HG03565 (cell line): ENCODE measurements around the gene PSMC5.
"Not testable (repeated sequence)": the region's sequence is repeated elsewhere in the genome, so short reads cannot be mapped to it uniquely, and the experiment has no call there.

Experiments
- ATAC-seq: cut with Tn5 transposase; IDR thresholded peaks from one replicate; pipeline ENCODE4 v1.9.1; 2021; ENCODE audit warnings: mild to moderate bottlenecking, moderate library complexity; ENCODE audit not compliant: unreplicated experiment

Gene PSMC5

DNA sequence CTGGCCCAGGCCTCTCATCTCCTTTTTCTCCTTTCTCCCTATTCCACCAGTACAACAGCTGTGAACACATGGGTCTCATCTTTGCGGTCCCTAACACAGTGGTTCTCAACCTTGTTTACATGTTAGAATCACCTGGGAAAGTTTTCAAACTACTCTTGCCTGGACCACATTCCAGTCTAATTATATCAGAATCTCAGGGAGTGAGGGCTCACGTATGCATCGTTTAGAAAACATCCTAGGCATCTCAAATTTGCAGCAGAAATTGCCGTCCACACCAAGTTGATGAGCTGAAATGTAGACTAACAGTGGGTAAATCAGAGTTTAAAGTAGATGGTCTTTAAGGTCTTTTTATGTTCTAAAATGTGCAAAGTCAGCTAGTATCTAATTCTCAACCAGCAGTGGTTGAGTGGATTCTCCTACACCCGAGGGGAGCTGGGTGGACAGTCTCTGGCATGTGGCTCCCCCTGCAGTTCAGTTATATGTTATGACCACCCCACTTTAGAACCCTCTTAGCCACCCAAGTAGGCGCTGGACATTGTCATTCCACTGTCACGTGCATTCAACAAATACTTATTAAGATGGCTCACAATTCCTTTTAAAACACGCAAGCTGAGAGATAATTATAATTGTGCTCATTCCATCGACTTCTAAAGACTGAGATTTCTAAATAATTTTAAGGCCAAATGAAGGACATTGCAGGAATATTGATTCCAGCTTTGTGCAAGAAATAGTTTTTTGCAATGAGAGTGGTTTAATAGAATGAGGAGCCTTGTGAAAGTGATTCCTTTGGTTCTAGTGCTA, 42.5 kb downstream of the PSMC5 start:
- not testable (repeated sequence) for ATAC-seq

DNA sequence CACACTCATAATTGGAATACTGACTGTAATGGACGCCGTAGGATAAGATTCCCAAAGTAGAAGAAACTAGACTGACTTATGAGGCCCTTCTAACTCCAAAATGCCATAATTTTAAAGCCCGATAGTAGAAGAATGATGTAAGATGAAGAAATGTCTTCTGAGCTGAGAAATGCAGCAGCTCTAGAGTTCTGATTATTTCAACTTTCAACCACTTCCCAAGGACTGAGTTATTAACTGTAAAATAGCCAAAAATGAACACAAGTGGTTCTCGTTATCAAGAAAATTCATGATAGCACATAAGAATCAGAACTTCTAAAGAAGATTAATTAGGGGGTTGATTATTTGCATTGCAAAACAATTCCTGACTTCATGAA, 43.0 kb downstream of the PSMC5 start:
- ATAC-seq = not testable (repeated sequence)

DNA sequence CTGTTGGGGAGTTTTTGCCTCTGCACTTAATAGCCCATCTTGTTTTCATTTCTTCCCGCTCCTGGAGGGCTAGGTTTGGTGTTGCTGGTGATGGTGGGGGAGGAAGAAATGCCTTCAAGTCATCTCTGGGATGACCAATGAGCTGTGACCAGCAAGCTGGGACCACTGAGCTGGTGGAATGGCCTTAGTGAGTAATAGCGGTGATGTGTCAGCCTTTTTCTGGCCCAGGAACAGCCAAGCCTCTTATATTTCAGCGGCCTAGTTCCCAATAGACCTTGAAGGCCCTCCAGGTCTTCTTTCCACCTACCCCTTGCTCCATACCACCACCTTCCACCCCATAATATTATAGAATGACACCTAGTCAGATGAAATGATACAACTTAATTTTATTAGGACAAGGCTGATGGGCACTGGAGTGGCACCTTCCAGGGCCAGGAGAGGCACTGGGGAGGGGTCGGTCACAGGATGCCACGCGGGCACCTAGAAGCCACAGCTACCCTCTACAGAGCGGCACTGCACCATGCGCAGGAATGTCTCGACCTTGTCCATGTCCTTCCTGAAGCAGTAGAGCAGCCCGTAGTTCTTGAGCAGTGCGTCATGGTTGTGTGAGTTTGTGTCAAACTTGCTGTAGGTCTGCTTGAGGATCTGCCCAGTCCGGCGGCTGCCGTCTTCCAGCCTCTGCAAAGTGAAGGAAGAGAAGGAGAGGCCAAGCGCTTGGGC, 44.6 kb downstream of the PSMC5 start:
- not testable (repeated sequence) for ATAC-seq

DNA sequence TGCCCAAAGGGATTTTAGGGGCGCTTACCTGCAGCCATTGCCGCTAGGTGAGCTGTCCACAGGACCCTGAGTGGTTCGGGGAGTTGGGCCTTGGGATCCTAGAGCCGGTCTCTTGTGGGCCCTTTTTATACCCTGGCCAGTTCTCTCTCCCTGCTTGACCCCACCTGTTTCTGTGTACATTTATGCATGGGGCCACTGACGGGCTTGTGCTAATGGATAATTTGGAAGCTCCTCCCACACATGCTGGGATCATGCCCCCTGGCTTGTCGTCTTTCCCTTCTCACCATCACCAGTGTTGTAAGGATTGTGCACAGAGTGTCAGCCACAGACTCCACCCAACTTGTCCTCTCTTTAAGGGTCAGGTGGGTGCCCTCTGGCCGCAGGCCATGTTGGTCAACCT, 46.3 kb downstream of the PSMC5 start, which contains the start of gene CSH2:
Gene CSH2, minus strand, starts transcription at position 101 of the 400 bp plus-strand sequence. Its CDS starts 63 bp downstream, at position 38.
- ATAC-seq = not testable (repeated sequence)

DNA sequence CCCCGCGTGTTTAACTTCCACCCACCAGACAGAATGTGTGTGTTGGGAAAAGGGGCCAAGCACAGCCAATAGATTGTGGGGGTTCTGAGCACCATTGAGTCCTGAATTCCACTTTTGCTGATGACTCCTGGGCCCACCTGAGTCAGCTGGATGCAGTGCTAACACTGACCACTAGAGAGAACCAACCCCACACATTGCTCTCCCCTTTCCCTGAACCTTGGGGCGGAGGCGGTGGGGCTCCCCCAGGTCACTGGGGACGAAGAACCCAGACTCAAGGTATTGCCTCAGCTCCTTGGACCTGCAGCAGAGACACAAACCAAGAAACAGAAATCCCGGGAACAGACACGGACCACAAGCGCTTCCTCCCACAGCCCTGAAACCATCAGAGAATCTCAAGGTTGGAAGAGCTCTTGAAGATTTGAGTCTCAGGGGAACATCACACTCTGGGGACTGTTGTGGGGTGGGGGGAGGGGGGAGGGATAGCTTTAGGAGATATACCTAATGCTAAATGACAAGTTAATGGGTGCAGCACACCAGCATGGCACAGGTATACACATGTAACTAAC, 46.9 kb downstream of the PSMC5 start:
- not testable (repeated sequence) for ATAC-seq

DNA sequence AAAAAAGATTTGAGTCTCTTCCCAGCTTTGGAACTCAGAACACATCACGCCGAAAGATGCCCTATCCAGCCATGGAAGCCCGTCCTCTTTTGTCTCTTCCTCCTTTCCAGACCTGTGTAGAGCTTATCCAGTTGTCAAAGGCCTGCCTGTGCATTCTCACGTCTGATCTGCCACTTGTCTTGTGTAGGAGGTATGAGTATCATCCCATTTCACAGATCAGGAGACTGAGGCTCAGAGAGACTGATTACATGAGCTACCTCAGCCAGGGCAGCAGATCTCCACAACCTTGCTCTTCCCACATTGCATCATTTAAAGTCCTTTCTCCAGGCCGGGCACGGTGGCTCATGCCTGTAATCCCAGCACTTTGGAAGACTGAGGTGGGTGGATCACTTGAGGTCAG, 47.5 kb downstream of the PSMC5 start:
- ATAC-seq = not testable (repeated sequence)

DNA sequence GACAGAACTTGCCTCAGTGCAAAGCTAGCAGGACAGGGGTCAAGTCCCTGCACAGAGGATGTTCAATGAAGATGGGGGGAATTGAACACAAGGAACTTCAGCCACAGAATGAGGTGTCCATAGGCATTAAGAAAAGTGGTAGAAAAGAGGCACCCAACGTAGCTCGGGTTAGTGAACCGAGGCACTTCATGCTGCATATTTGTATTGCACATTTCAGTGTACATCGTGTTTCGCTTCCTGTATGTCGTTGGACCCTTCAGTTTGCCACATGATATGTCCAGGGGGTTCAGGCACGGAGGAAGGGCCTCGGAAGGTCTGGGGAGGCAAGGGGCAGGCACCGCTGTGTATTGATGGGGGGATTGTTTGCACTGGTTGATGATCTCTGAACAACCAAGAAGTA, 51.2 kb downstream of the PSMC5 start:
- ATAC-seq = not testable (repeated sequence)

DNA sequence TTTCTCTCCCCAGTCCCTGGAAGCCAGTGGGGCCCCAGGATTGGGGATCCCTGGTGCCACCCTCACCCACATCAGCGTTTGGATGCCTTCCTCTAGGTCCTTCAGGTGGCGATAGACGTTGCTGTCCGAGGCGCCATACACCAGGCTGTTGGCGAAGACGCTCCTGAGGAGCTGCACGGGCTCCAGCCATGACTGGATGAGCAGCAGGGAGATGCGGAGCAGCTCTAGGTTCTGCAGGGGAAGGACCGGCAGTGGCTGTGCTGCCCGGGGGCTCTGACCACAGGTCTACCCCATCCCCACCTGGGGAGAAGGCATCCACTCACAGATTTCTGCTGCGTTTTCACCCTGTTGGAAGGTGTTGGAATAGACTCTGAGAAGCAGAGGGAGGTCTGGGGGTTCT, 53.5 kb downstream of the PSMC5 start:
- ATAC-seq = no peak

DNA sequence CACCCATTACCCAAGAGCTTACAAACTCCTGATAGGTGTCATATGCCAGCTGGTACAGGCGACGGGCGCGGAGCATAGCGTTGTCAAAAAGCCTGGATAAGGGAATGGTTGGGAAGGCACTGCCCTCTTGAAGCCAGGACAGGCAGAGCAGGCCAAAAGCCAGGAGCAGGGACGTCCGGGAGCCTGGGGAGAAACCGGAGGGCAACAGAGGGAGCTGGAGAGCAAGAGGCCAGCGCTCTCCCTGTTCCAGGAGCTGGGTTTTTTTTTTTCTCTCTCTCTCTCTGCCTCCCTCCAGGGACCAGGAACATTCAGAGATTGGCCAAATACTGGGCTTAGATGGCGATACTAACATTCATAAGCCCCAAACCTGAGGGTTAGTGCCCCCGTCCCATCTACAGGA, 54.1 kb downstream of the PSMC5 start:
- ATAC-seq = not testable (repeated sequence)
